WTC11 (cell line): ENCODE measurements around the gene GBP3.

ENCODE experiments used
- MXD4 ChIP-seq: fragments of 250-450 bp; sonication (Bioruptor Pico); IDR thresholded peaks from 2 replicates; pipeline ENCODE4 v1.8.0; 2021; ENCODE audit warnings: mild to moderate bottlenecking, moderate library complexity, borderline replicate concordance
- NR2C2 ChIP-seq: sonication (generic); formaldehyde crosslinking; IDR thresholded peaks from 2 replicates; pipeline ENCODE4 v1.8.0; 2022; ENCODE audit warnings: mild to moderate bottlenecking, missing genetic modification reagents
- PRDM15 ChIP-seq: sonication (generic); formaldehyde crosslinking; IDR thresholded peaks from 2 replicates; pipeline ENCODE4 v1.8.0; 2022; ENCODE audit warnings: missing genetic modification reagents
- TF ChIP-seq, protein P1 (sequence below): fragments of 200-600 bp; IDR thresholded peaks from 2 replicates; pipeline ENCODE4 v1.8.0; 2022; ENCODE audit warnings: antibody characterized with exemption

- TF ChIP-seq, protein P1, sequence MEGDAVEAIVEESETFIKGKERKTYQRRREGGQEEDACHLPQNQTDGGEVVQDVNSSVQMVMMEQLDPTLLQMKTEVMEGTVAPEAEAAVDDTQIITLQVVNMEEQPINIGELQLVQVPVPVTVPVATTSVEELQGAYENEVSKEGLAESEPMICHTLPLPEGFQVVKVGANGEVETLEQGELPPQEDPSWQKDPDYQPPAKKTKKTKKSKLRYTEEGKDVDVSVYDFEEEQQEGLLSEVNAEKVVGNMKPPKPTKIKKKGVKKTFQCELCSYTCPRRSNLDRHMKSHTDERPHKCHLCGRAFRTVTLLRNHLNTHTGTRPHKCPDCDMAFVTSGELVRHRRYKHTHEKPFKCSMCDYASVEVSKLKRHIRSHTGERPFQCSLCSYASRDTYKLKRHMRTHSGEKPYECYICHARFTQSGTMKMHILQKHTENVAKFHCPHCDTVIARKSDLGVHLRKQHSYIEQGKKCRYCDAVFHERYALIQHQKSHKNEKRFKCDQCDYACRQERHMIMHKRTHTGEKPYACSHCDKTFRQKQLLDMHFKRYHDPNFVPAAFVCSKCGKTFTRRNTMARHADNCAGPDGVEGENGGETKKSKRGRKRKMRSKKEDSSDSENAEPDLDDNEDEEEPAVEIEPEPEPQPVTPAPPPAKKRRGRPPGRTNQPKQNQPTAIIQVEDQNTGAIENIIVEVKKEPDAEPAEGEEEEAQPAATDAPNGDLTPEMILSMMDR = no peak
- no peak for TF ChIP-seq PRDM15 (CRISPR knock-in tag)
- no peak for TF ChIP-seq MXD4
- TF ChIP-seq NR2C2 (CRISPR knock-in tag) = no peak
Observed at GRCh38 chr1:88985032-88985431, 37.6 kb downstream of the GBP3 start.
